ENCODE results near the gene DAPL1.

GRCh38 chr2:158837645-158838044 lies 42.5 kb downstream of the DAPL1 start:
- TF ChIP-seq CTCF (conservative IDR thresholded peaks at IDR 0.05 in 1 of 2, IDR thresholded peaks at IDR 0.05 in 1 of 2; ENCODE audit: low read depth in 1 of 2, low read length in 2 of 2) (no peak), EZH2 (IDR thresholded peaks at IDR 0.05; ENCODE audit: low read length, missing control alignments) (no peak)

All from fibroblast of lung (primary cell).